OCI-LY1 (cell line): ENCODE data around the gene NCOR2.

Experiments
- H2AFZ ChIP-seq: fragments of 200-600 bp; sonication (generic), shearing (Covaris generic); 2 replicates; pipeline ENCODE4 v1.6.0; 2014; ENCODE audit warnings: antibody characterized with exemption, mild to moderate bottlenecking, low read length
- H3F3A ChIP-seq: fragments of 200-600 bp; sonication (generic), shearing (Covaris generic); 2 replicates; pipeline ENCODE4 v1.6.0; 2014; ENCODE audit warnings: mild to moderate bottlenecking, antibody characterized with exemption, low read length, moderate library complexity; ENCODE audit not compliant: insufficient read depth
- H3K27ac ChIP-seq: fragments of 200-600 bp; sonication (generic); 2 replicates; pipeline ENCODE4 v1.5.1; 2014; ENCODE audit warnings: low read length, mixed run types, mild to moderate bottlenecking, low read depth; ENCODE audit not compliant: poor library complexity, severe bottlenecking
- H3K27me3 ChIP-seq: fragments of 200-600 bp; sonication (generic); 2 replicates; pipeline ENCODE4 v1.6.0; 2014; ENCODE audit warnings: antibody characterized with exemption, mild to moderate bottlenecking, low read length, moderate library complexity; ENCODE audit not compliant: insufficient read depth
- H3K36me3 ChIP-seq: fragments of 200-600 bp; sonication (generic); 2 replicates; pipeline ENCODE4 v1.6.1; 2014; ENCODE audit warnings: mild to moderate bottlenecking, antibody characterized with exemption, low read length, moderate library complexity, mixed read lengths; ENCODE audit not compliant: insufficient read depth
- H3K4me1 ChIP-seq: fragments of 200-600 bp; sonication (generic); 2 replicates; pipeline ENCODE4 v1.5.1; 2014; ENCODE audit warnings: mild to moderate bottlenecking, low read length, moderate library complexity; ENCODE audit not compliant: insufficient read depth, severe bottlenecking
- H3K4me2 ChIP-seq: fragments of 200-600 bp; sonication (generic), shearing (Covaris generic); 2 replicates; pipeline ENCODE4 v1.6.1; 2014; ENCODE audit warnings: low read length
- H3K4me3 ChIP-seq: fragments of 200-600 bp; sonication (generic); 2 replicates; pipeline ENCODE4 v1.5.1; 2014; ENCODE audit warnings: low read length, low read depth, mild to moderate bottlenecking, mixed read lengths; ENCODE audit not compliant: poor library complexity, severe bottlenecking
- H3K79me2 ChIP-seq: fragments of 200-600 bp; shearing (Covaris generic); 2 replicates; pipeline ENCODE4 v1.6.1; 2016; ENCODE audit warnings: mixed run types, low read length, mixed read lengths; ENCODE audit not compliant: insufficient read depth
- H3K9ac ChIP-seq: fragments of 200-600 bp; sonication (generic), shearing (Covaris generic); 2 replicates; pipeline ENCODE4 v1.6.1; 2014; ENCODE audit warnings: mild to moderate bottlenecking, low read length, mixed read lengths
- H3K9me2 ChIP-seq: fragments of 200-600 bp; sonication (generic), shearing (Covaris generic); 2 replicates; pipeline ENCODE4 v1.6.1; 2014; ENCODE audit warnings: low read depth, mild to moderate bottlenecking, low read length, mixed read lengths
- H3K9me3 ChIP-seq: fragments of 200-600 bp; shearing (Covaris generic); 2 replicates; pipeline ENCODE4 v1.6.1; 2014; ENCODE audit warnings: low read length, mixed read lengths
- H4K20me1 ChIP-seq: fragments of 200-600 bp; sonication (generic), shearing (Covaris generic); 2 replicates; pipeline ENCODE4 v1.6.0; 2016; ENCODE audit warnings: mild to moderate bottlenecking, low read length; ENCODE audit not compliant: insufficient read depth
- EZH2 ChIP-seq: fragments of 200-600 bp; sonication (generic), shearing (Covaris generic); IDR thresholded peaks from 2 replicates; pipeline ENCODE4 v1.8.0; 2017; ENCODE audit warnings: borderline replicate concordance, mixed run types, mild to moderate bottlenecking, antibody characterized with exemption, low read length, moderate library complexity, mixed read lengths
- TF ChIP-seq, protein P1 (sequence below): fragments of 200-600 bp; sonication (generic), shearing (Covaris generic); IDR thresholded peaks from 2 replicates; pipeline ENCODE4 v1.5.1; 2017; ENCODE audit warnings: mild to moderate bottlenecking, antibody characterized with exemption, low read length, moderate library complexity, mixed read lengths

NCOR2 gene

DNA sequence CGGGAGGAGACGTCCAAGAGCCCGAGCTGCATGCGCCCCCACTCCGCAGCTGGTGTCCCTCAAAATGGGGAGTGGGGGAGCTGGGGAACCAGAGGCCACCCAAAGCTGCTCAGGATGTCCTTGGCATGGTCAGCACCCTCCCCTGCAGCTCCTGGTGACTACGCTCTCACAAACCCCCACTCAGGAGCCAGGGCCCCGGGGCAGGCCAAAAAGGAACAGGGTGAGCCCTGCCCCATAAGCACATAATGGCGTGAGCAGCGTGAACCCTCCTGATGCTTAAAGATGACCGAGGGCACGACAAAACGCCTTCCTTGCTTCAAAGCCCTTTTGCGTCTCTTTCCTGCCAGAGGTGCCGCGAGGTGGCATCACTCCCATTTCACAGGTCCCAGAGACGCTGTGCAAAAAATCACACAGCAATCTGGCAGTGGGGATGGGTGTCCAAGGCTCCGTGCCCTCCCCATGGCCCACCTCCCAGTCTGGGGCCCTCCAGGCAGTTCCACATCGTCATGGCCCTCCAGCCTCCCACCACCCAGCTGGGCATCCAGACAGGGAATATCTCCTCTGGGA is 13.5 kb downstream of the NCOR2 start:
- H3K9me2 ChIP-seq: no peaks in the 10 kb centered on the region
- TF ChIP-seq, protein P1, sequence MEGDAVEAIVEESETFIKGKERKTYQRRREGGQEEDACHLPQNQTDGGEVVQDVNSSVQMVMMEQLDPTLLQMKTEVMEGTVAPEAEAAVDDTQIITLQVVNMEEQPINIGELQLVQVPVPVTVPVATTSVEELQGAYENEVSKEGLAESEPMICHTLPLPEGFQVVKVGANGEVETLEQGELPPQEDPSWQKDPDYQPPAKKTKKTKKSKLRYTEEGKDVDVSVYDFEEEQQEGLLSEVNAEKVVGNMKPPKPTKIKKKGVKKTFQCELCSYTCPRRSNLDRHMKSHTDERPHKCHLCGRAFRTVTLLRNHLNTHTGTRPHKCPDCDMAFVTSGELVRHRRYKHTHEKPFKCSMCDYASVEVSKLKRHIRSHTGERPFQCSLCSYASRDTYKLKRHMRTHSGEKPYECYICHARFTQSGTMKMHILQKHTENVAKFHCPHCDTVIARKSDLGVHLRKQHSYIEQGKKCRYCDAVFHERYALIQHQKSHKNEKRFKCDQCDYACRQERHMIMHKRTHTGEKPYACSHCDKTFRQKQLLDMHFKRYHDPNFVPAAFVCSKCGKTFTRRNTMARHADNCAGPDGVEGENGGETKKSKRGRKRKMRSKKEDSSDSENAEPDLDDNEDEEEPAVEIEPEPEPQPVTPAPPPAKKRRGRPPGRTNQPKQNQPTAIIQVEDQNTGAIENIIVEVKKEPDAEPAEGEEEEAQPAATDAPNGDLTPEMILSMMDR: no peak
- TF ChIP-seq EZH2: no peak
- peaks cover 17% of the 10 kb centered on the region; the same call in 1 of the 2 replicates for H3K27me3 ChIP-seq
- no peak overlapping the region for H3K27ac ChIP-seq
- H3K79me2 ChIP-seq: no peaks in the 10 kb centered on the region
- H2AFZ ChIP-seq: no peak overlapping the region
- H3F3A ChIP-seq: no peaks in the 10 kb centered on the region
- H3K4me2 ChIP-seq: no peak overlapping the region
- no peak overlapping the region for H3K4me3 ChIP-seq
- H3K36me3 ChIP-seq: no peaks in the 10 kb centered on the region
- no peak overlapping the region for H3K9ac ChIP-seq
- peaks cover 14% of the 10 kb centered on the region for H3K4me1 ChIP-seq
- H4K20me1 ChIP-seq: peaks cover 4% of the 10 kb centered on the region; the same call in 1 of the 2 replicates
- no peaks in the 10 kb centered on the region for H3K9me3 ChIP-seq

DNA sequence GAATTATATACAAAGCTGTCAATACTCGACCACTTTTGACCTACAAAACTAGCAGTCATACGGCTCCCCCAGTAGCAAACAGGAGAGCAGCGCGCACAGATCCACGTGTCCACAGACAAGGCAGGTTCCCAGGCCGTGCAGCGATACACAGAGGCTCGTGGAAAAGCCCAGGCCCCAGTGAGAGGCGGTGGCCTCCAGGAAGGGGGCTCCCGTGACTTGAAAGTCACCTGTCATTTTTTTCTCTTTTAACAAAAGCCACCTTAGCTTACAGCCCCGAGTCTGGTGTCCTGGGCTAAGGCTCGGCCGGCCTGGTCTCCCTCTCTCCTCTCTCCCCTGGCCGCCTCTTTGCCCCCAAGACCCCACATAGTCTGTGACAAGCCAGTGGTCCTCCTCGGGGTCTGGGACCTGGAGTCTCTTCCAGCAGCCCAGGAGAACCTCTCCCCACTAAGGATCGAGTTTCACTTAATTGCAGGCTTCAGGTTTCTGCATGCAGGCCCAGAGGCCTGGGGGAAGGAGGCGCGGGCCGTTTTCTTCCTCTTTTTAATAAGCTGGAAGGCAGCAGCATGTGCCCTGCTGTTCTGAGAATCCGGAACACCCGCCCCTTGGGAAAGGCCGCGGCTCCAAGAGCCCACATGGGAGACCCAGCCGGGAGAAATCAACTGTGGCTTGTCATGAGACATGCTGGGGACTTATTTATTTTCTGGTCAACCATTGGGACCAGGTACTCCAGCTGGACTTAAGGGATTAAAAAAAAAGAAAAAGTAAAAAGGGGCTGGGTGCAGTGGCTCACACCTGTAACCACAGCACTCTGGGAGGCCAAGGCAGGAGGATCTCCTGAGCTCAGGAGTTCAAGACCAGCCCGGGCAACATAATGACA is 15.9 kb downstream of the NCOR2 start:
- no peaks in the 10 kb centered on the region for H3K9me2 ChIP-seq
- H3F3A ChIP-seq: no peaks in the 10 kb centered on the region
- H3K79me2 ChIP-seq: no peaks in the 10 kb centered on the region
- H2AFZ ChIP-seq: no peak overlapping the region
- no peak overlapping the region for H3K4me3 ChIP-seq
- H3K4me2 ChIP-seq: no peak overlapping the region
- peaks cover 17% of the 10 kb centered on the region; the same call in 1 of the 2 replicates for H3K27me3 ChIP-seq
- no peaks in the 10 kb centered on the region for H3K9me3 ChIP-seq
- TF ChIP-seq EZH2: no peak
- TF ChIP-seq, protein P1: no peak
- no peak overlapping the region for H3K27ac ChIP-seq
- peaks cover 14% of the 10 kb centered on the region for H3K4me1 ChIP-seq
- no peaks in the 10 kb centered on the region for H3K36me3 ChIP-seq
- peaks cover 4% of the 10 kb centered on the region; the same call in 1 of the 2 replicates for H4K20me1 ChIP-seq
- H3K9ac ChIP-seq: no peak overlapping the region

DNA sequence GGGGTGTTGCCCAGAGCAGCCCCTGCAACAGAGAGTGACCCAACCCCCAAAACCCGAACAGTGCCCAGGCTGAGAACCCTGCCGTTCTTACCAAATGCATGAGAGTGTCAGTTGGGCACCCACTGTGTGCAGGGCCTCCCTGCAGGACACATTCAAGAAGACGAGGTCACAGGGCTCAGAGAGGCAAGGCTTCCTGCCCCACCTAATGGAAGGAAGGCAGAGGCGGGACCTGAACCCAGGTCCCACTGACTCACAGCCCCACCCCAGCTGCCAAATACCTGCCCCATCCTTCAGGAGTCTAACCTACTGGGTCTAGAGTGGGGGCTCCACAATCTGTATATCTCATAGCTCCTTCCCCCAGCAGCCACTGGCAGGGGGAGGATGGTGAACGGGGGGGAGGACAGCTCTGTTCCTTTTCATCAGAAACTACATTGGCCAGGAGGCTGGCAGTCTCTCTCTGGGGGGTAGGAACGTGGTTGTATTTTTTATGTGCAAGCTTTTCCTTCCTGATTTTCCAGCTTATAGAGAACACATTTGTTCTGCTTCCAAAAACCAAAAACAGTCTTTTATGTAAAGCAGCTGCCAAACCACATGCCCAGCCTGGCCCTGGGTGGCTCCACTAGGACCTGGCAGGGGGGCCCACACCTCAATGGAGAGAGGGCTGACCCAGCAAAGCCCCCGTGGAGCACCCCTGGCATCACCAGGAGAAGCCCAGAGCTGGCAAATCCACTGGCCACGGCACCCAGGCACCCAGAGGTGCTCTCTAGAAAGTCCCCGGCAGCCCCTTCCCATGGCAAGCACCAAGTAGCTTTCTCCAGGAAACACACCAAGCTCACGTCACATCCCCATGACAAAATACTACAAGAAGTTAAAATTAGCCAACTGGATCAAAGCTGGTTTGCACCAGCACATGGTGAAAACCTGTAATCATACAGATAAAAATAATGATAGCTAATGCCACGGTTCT is 17.0 kb downstream of the NCOR2 start:
- Histone ChIP-seq H3K79me2 (no peaks in the 10 kb centered on the region), H3K9me2 (no peaks in the 10 kb centered on the region), H3K4me3 (no peak overlapping the region), H4K20me1 (peaks cover 4% of the 10 kb centered on the region; the same call in 1 of the 2 replicates), H3K27me3 (peaks cover 17% of the 10 kb centered on the region; the same call in 1 of the 2 replicates), H3K4me2 (no peak overlapping the region), H3F3A (no peaks in the 10 kb centered on the region), H3K9ac (no peak overlapping the region), H3K27ac (no peak overlapping the region), H2AFZ (no peak overlapping the region), H3K36me3 (no peaks in the 10 kb centered on the region), H3K4me1 (peaks cover 14% of the 10 kb centered on the region), H3K9me3 (no peaks in the 10 kb centered on the region)
- TF ChIP-seq EZH2: no peak
- TF ChIP-seq, protein P1: no peak
